IPS-NIHi7 (cell line): ENCODE measurements around the gene KRTAP10-5.
"Not testable (repeated sequence)": the region's sequence is repeated elsewhere in the genome, so short reads cannot be mapped to it uniquely, and the experiment has no call there.

Source experiments
- DNase-seq: peaks from one replicate; pipeline ENCODE4 v3.0.0; 2012; ENCODE audit warnings: mixed read lengths; ENCODE audit errors: extremely low spot score

KRTAP10-5 gene

GRCh38 chr21:44590897-44591800, 10.7 kb upstream of the KRTAP10-5 start:
- not testable (repeated sequence) for DNase-seq

- no peak for DNase-seq
Measured at GRCh38 chr21:44590311-44590721, 9.9 kb upstream of the KRTAP10-5 start.

GRCh38 chr21:44589586-44590305, 9.3 kb upstream of the KRTAP10-5 start:
- no peak for DNase-seq

- DNase-seq = no peak
Measured at GRCh38 chr21:44589094-44589493, 8.7 kb upstream of the KRTAP10-5 start.

DNA sequence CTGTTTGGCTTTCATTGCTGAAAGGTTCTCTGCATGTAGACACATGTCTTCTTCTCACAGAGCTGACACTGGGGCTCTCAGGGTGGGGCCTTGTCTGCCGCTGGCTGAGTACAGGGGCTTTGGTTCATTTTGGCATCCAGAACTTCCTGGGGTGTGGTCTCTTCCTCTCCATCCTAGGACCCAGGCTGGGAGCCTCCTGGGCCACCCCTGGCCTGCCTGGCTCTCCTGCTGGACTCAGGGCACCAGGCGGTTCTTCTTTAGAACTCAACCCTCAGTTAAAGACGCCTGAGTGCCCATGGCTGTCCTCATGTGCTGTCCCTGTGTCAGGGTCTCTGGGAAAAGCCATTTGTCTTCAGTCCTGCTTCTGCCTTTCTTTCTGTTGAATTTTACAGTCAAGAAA, 5.5 kb upstream of the KRTAP10-5 start:
- DNase-seq = no peak

DNA sequence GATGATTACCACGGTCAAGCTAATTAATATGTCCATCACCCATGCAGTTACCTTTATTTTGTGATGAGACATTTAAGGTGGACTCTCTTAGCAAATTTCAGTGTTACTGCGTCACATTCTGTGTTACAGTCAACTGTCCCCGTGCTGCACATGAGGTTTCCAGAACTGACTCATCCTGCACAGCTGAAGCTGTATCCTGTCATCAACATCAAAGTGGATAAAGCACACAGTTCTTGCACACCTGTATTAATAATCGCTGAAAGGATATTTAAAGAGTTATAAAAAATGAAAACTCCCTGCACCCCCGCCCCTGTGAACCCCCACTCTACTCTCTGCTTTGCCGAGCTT, 3.4 kb upstream of the KRTAP10-5 start:
- DNase-seq = no peak

DNA sequence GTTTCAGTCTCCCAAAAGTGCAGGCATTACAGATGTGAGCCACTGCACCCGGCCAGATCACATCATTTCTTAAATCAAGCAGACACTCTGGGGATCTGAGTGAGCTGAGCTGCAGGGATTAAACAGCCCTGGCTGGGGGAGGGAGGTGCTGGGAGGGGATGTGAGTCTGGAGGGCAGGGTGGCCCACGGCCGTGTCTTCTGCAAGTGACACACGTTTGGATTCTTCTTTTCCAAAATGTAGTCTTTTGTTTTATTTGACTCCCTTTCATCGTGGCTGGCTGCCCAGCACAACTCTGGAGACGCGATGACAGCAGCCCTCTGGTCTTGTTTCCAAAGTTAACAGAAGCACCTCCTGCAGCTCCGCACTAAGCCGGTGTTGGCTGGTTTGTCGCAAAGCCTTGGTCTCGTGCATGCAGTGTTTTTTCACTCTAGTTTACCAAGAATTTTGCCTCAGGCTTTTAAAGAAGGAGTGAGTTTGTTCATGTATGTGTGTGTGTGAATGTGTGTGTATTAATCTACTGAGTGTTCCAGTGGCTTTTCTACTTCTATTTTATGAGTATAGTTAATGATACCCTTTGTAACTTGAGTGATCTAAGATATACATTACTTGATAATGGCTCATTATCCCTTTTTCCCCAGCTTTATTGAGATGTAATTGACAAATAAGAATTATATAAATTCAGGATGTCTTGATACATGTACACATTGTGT, 2.8 kb upstream of the KRTAP10-5 start:
- DNase-seq = no peak

DNA sequence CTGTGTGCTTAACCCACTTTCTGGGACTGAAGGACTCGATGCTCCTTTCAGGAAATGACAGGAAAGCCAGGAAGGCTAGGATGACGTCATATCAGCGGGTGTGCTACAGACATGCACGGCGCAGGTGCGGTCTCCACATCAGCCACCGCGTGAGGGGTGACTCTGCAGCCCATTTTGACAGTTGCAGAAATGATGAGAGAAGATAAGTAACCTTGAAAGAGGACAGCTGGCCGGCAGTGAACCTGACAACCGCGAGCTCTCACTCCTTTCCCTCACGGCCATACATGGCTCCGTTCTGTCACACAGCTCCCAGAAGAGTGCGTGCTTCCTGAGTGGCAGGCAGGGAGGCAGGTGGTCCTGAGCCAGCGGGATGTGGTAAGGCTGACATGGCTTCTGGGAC, 1.7 kb upstream of the KRTAP10-5 start:
- no peak for DNase-seq

GRCh38 chr21:44581158-44581557, 754 bp upstream of the KRTAP10-5 start:
- DNase-seq = no peak

DNA sequence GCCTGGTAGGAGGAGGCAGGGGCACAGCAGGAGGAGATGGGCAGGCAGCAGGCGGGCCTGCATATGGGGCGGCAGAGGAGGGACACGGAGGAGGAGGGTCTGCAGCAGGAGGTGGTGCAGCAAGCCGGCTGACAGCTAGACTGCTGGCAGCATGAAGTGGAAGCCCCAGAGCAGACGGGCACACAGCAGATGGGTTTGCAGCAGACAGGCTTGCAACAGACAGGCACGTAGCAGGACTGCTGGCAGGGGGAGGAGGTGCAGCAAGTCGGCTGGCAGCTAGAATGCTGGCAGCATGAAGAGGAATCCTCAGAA, 615 bp downstream of the KRTAP10-5 start:
- DNase-seq = no peak

DNA sequence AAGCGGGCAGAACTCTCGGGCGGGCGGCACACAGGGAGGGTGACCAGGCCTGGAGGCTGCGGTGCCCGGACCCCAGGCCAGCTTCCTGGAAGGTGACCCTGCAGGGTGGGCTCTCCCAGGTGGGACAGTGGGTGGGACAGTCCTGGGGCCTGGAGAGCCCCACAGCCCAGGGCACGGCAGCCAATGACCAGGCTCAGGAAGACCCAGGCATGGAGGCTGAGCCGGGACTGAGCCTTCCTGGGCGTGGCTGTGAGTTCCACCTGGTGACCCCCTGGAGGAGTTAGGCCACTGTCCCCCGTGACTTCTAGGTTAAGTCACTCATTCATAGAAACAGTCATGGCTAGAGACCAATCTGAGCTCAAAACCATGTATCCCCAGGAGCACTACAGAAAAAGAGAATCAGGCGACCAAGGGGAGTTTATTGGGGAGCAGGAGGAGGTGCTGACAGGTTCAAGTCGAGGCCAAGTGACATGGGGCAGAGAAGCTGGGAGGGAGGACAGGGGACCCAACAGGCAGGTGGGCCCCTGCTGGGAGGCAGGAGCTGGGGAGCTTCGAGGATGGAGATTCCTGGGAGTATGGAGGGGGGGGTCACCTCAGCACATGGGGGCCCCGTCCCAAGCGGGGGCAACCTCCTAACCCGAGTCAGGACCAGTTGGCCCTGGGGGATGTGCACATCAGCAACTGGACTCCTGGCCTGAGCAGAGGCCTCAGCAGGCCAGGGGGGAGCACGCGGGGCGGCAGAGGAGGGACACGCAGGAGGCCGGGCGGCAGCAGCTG, 1.2 kb downstream of the KRTAP10-5 start:
- no peak for DNase-seq

GRCh38 chr21:44578371-44579055, 1.9 kb downstream of the KRTAP10-5 start:
- DNase-seq = no peak

DNA sequence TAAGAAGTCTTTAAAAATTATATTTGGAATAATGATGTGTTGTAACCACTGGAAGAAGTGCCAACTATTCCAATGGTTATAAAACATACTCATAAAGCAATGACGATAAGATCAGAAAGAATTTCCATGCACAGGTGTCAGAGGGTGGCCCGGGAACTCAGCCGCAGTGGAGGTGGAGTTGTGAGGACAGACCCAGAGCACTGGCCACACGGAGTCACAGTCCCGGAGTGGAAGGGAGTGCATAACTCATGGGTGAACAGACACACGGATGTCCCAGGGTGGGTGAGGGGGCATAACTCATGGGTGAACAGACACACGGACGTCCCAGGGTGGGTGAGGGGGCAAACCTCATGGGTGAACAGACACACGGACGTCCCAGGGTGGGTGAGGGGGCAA, 4.4 kb downstream of the KRTAP10-5 start:
- no peak for DNase-seq

DNA sequence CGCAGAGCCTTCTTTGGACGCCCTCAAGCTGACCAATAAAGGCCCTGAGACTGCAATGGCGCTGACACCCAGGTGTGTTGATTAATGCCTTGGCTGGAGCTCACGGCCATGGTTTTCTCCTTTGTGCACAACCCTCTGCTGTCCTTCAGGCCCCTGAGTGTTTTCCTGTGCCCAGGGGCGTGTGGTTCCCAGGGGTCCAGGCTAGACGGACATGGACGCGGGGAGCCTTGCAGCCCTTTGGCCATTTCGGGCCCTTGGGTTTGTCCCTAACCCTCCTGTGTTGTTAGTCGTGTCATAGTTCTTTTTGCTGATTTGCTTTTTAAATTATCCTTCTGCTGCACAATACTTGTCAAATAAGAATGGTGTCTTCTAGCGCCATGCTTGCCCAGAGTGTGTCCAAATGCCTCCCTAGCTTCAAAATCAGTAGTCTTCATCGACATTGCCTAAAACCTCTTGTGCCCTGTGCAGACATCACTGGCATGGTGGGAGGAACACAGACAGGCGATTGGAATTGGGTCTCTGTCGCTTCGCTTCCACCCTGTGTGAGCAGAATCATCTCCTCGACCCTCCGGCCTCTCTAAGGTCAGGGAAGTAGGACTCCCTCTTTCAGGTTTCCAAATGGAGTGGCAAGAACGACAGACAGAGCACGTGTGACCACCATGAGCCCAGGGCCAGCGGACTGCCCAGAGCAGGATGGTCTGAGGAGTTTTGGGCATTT, 4.9 kb downstream of the KRTAP10-5 start:
- DNase-seq = no peak

GRCh38 chr21:44574457-44575306, 5.7 kb downstream of the KRTAP10-5 start:
- no peak for DNase-seq

DNA sequence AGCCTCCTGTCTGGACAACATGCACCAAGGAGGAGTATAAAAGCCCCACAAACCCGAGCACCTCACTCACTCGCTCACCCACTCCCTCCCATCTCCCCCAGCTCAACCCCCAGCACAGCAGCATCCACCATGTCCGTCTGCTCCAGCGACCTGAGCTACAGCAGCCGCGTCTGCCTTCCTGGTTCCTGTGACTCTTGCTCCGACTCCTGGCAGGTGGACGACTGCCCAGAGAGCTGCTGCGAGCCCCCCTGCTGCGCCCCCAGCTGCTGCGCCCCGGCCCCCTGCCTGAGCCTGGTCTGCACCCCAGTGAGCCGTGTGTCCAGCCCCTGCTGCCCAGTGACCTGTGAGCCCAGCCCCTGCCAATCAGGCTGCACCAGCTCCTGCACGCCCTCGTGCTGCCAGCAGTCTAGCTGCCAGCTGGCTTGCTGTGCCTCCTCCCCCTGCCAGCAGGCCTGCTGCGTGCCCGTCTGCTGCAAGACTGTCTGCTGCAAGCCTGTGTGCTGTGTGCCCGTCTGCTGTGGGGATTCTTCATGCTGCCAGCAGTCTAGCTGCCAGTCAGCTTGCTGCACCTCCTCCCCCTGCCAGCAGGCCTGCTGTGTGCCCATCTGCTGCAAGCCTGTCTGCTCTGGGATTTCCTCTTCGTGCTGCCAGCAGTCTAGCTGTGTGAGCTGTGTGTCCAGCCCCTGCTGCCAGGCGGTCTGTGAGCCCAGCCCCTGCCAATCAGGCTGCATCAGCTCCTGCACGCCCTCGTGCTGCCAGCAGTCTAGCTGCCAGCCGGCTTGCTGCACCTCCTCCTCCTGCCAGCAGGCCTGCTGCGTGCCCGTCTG, 6.6 kb downstream of the KRTAP10-5 start, which contains the start of gene KRTAP10-4:
Gene KRTAP10-4 (plus strand): TSS at position 100 of the 827 bp plus-strand sequence. CDS start 30 bp downstream, at position 130.
- not testable (repeated sequence) for DNase-seq

- no peak for DNase-seq
Measured at GRCh38 chr21:44572959-44573583, 7.3 kb downstream of the KRTAP10-5 start.
